ENCODE results near the gene CPT2.

CPT2 gene

GRCh38 chr1:53196485-53197290 lies at the start of gene CPT2:
Gene CPT2 (plus strand): TSS chr1:53196824. CDS start chr1:53196944, 120 bp downstream.
- peak; percentile 96 for DNase-seq

- DNase-seq: no peak
These were observed 49.5 kb upstream of the CPT2 start for GRCh38 chr1:53147174-53147573.

GRCh38 chr1:53148123-53148522 lies 48.5 kb upstream of the CPT2 start:
- no peak for DNase-seq

- DNase-seq: no peak
These were observed 42.9 kb upstream of the CPT2 start for GRCh38 chr1:53153752-53154151.

- DNase-seq: no peak
These were observed 41.7 kb upstream of the CPT2 start for GRCh38 chr1:53154859-53155438.

- DNase-seq: peak; percentile 50
These were observed 41.1 kb upstream of the CPT2 start for GRCh38 chr1:53155534-53155933.

GRCh38 chr1:53155945-53156344 lies 40.7 kb upstream of the CPT2 start:
- DNase-seq: no peak

GRCh38 chr1:53156783-53157182 lies 39.8 kb upstream of the CPT2 start:
- DNase-seq: no peak

GRCh38 chr1:53158900-53159299 lies 37.7 kb upstream of the CPT2 start:
- no peak for DNase-seq

- DNase-seq: no peak
These were observed 35.7 kb upstream of the CPT2 start for GRCh38 chr1:53160924-53161378.

GRCh38 chr1:53162621-53163020 lies 34.0 kb upstream of the CPT2 start:
- no peak for DNase-seq

- no peak for DNase-seq
These were observed 33.3 kb upstream of the CPT2 start for GRCh38 chr1:53163291-53163768.

GRCh38 chr1:53165408-53165961 lies 31.1 kb upstream of the CPT2 start:
- no peak for DNase-seq

- no peak for DNase-seq
These were observed 30.3 kb upstream of the CPT2 start for GRCh38 chr1:53166366-53166765.

GRCh38 chr1:53166912-53167311 lies 29.7 kb upstream of the CPT2 start:
- no peak for DNase-seq

GRCh38 chr1:53172426-53173128 lies 24.0 kb upstream of the CPT2 start:
- DNase-seq: peak; percentile 71

- no peak for DNase-seq
These were observed 21.4 kb upstream of the CPT2 start for GRCh38 chr1:53174971-53175913.

GRCh38 chr1:53176452-53177208 lies 20.0 kb upstream of the CPT2 start:
- DNase-seq: peak; percentile 42

GRCh38 chr1:53180226-53180625 lies 16.4 kb upstream of the CPT2 start:
- DNase-seq: no peak

- no peak for DNase-seq
These were observed 15.7 kb upstream of the CPT2 start for GRCh38 chr1:53180951-53181350.

GRCh38 chr1:53182111-53182593 lies 14.5 kb upstream of the CPT2 start:
- peak; percentile 70 for DNase-seq

Data from NCI-H774 (cell line).